GM21528 (cell line): Measurements from ENCODE around the gene DOK6.

Experiments used
- ATAC-seq: cut with Tn5 transposase; IDR thresholded peaks from one replicate; pipeline ENCODE4 v1.9.1; 2021; ENCODE audit warnings: mild to moderate bottlenecking, moderate library complexity; ENCODE audit not compliant: unreplicated experiment, low FRiP score

Gene DOK6

DNA sequence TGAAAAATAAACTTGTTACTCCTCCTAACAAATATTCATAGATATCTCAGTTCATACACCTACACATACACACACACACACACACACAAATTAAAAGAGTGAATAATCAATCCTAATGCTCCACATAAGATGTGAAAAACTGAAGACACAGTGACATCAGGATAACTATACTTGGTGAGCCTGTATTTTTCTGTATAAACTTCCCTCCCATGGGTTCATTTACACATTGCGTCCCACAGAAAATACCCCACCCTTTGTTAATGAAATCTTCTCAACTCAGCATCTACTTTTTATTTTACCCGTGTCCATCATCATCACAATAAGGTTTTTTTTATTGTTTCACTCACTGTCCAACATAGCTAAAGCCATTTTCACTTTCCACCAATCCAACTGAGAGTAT, 486.6 kb downstream of the DOK6 start:
- ATAC-seq, result no peak

GRCh38 chr18:69889009-69889408, 488.3 kb downstream of the DOK6 start:
- ATAC-seq, result no peak

DNA sequence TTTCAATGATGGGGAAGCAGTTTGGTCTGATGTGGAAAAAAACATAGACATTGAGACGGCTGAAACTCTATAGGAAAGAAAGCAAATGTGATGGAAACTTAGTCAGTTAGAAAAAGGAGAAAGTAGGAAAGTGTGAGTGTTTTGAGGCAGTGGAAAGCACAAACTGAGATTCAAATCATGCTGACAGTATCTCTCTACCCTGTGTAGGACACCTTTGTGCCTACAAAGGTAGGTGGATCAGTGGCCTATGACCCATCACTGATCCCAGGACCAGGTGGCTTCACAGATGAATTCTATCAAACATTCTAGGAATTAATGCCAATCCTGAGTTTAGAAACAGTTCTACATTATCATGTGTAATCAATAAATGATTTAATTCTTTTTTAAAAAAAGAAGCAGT, 489.9 kb downstream of the DOK6 start:
- no peak for ATAC-seq

DNA sequence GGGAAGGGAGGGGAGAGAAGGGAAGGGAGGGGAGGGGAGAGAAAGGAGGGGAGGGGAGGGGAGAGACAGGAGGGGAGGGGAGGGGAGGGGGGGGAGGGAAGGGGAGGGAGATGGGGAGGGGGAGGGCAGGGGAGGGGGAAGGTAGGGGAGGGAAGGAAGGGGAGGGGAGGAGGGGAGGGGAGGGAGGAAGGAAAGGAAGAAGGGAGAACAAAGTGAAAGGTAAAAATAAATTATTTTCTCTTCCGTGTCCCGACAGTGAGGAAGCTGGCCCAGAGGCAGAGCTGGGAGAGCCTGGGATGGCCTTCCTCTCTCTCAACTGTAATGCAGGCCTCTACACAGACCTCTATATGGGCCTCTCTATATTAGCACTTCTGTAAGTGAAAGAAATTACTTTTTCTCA, 493.8 kb downstream of the DOK6 start:
- no peak for ATAC-seq

- no peak for ATAC-seq
These were observed 494.7 kb downstream of the DOK6 start for GRCh38 chr18:69895066-69896047.

GRCh38 chr18:69897397-69898108, 496.9 kb downstream of the DOK6 start:
- peak; percentile 53 for ATAC-seq

- ATAC-seq, result peak; percentile 53
These were observed 497.7 kb downstream of the DOK6 start for GRCh38 chr18:69898241-69898861.
